Measurements from ENCODE around the gene WDFY4.

DNA sequence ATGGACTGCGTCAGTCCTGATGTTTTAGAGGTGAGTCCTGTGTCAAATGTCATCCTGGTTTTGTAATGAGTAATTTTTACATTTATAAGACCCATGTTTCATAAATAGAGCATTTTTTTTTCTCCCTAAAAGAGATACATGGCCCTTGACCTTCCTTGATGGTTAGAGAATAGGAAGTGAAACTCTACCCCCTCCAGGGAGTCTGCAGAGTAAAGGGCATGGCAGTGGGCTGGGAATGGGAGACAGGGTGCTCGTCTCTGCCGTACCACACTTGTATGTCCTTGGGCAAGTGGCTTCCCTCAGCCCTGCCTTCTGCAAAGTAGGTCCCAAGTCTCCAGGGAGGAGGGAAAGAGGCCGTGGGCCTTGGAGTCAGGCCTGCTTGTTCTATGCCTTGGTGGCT lies 63.9 kb downstream of the WDFY4 start:
- TF ChIP-seq CTCF (IDR thresholded peaks at IDR 0.05; ENCODE audit: insufficient read depth, low read depth, low read length), result no peak
- TF ChIP-seq EZH2 (IDR thresholded peaks at IDR 0.05; ENCODE audit: insufficient read depth, low read length), result no peak

Data from astrocyte (in vitro differentiated cells and primary cell).